ENCODE measurements around the gene ALLC. TPM values are rescaled to one million over a fixed set of nuclear protein-coding genes. Genes with fewer than 3 reads are reported as not detected.

ALLC gene
- total RNA-seq, 1 donor from 2014 or later, result not detected

GRCh38 chr2:3674066-3674845 lies 16.3 kb downstream of the ALLC start:
- Mint-ChIP-seq H3K9me3 (ENCODE audit: low read depth) (no peaks in the 10 kb centered on the region), H3K4me1 (ENCODE audit: low read depth) (no peaks in the 10 kb centered on the region), H3K4me3 (ENCODE audit: unreplicated experiment) (no peak overlapping the region), H3K27ac (ENCODE audit: unreplicated experiment) (no peak overlapping the region), H3K27me3 (ENCODE audit: low read depth) (peaks cover 17% of the 10 kb centered on the region), H3K36me3 (ENCODE audit: low read depth) (no peaks in the 10 kb centered on the region)
- no peak for DNase-seq (ENCODE audit: low spot score)
- no peak for TF ChIP-seq CTCF (IDR thresholded peaks at IDR 0.05)

GRCh38 chr2:3675687-3676086 lies 17.7 kb downstream of the ALLC start:
- Mint-ChIP-seq H3K9me3 (ENCODE audit: low read depth) (no peaks in the 10 kb centered on the region), H3K4me3 (ENCODE audit: unreplicated experiment) (no peak overlapping the region), H3K27me3 (ENCODE audit: low read depth) (peaks cover 17% of the 10 kb centered on the region), H3K27ac (ENCODE audit: unreplicated experiment) (no peak overlapping the region), H3K4me1 (ENCODE audit: low read depth) (no peaks in the 10 kb centered on the region), H3K36me3 (ENCODE audit: low read depth) (no peaks in the 10 kb centered on the region)
- no peak for TF ChIP-seq CTCF (IDR thresholded peaks at IDR 0.05)
- no peak for DNase-seq (ENCODE audit: low spot score)

GRCh38 chr2:3677436-3677835 lies 19.4 kb downstream of the ALLC start:
- H3K9me3 Mint-ChIP-seq (ENCODE audit: low read depth), result no peaks in the 10 kb centered on the region
- no peaks in the 10 kb centered on the region for H3K4me1 Mint-ChIP-seq (ENCODE audit: low read depth)
- no peak for TF ChIP-seq CTCF (IDR thresholded peaks at IDR 0.05)

GRCh38 chr2:3678212-3678611 lies 20.2 kb downstream of the ALLC start:
- H3K4me1 Mint-ChIP-seq (ENCODE audit: low read depth), result no peaks in the 10 kb centered on the region
- no peak for DNase-seq (ENCODE audit: low spot score)
- no peak overlapping the region for H3K27ac Mint-ChIP-seq (ENCODE audit: unreplicated experiment)
- H3K36me3 Mint-ChIP-seq (ENCODE audit: low read depth), result no peaks in the 10 kb centered on the region
- no peak for TF ChIP-seq CTCF (IDR thresholded peaks at IDR 0.05)
- H3K27me3 Mint-ChIP-seq (ENCODE audit: low read depth), result peaks cover 18% of the 10 kb centered on the region
- no peaks in the 10 kb centered on the region for H3K9me3 Mint-ChIP-seq (ENCODE audit: low read depth)
- no peak overlapping the region for H3K4me3 Mint-ChIP-seq (ENCODE audit: unreplicated experiment)

More at GRCh38 chr2:3677436-3677835, 19.4 kb downstream of the ALLC start:
- Mint-ChIP-seq H3K36me3 (ENCODE audit: low read depth) (no peaks in the 10 kb centered on the region), H3K27me3 (ENCODE audit: low read depth) (peaks cover 18% of the 10 kb centered on the region), H3K4me3 (ENCODE audit: unreplicated experiment) (no peak overlapping the region), H3K27ac (ENCODE audit: unreplicated experiment) (no peak overlapping the region)
- DNase-seq (ENCODE audit: low spot score), result no peak

- TF ChIP-seq CTCF (IDR thresholded peaks at IDR 0.05), result no peak
- Mint-ChIP-seq H3K4me1 (ENCODE audit: low read depth) (no peaks in the 10 kb centered on the region), H3K4me3 (ENCODE audit: unreplicated experiment) (no peak overlapping the region), H3K36me3 (ENCODE audit: low read depth) (no peaks in the 10 kb centered on the region), H3K27ac (ENCODE audit: unreplicated experiment) (no peak overlapping the region), H3K27me3 (ENCODE audit: low read depth) (peaks cover 12% of the 10 kb centered on the region), H3K9me3 (ENCODE audit: low read depth) (no peaks in the 10 kb centered on the region)
- no peak for DNase-seq (ENCODE audit: low spot score)
Measured at GRCh38 chr2:3679180-3679579, 21.2 kb downstream of the ALLC start.
